ENCODE measurements around the gene CDKN1C.

The CDKN1C gene

DNA sequence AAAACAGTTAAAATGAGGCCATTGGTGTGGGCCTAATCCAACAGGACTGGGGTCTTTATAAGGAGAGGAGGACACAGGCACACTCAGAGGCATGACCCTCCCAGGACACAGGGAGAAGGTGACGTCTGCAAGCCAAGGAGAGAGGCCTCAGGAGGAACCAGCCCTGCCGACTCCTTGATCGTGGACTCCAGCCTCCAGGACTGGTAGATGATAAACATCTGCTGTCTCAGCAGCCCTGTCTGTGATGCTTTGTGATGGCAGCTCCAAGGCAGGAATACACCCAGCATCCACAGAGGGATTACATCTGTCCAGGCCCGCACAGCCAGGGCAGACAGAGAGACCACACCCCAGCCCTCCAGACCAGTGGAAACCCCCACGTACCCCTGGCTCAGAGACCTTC is 18.4 kb downstream of the CDKN1C start:
- DNase-seq: no peak

DNA sequence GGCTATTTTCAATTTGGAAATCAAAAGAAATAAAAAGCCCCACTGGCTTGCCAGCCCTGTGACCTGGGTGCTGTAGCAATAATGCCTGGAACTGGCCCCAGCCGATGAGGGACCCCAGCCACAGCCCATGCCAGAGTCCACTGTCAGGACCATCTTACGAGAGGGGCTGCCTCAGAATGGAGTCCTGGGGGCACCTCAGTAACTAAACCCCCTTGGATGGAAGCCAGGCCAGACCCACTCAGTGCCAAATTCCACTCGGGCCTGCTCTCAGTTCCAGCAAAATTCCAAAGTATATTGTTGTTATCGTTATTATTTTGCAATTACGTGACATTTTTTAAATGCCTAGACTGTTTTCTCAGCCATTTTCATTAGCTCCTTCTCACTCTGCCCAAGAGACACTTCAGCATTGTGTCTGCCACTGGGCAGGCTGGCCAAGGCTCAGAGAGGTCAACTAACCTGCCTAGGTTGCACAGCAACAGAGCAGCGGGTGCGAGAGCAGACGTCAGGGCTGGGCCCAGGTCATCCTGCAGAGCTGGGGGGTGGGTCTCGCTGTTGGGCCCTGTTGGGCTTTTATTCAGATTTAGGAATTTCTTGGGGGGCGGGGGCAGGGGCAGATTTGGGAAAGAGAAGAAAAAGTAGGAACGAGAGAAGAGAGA is 19.5 kb downstream of the CDKN1C start:
- no peak for DNase-seq

DNA sequence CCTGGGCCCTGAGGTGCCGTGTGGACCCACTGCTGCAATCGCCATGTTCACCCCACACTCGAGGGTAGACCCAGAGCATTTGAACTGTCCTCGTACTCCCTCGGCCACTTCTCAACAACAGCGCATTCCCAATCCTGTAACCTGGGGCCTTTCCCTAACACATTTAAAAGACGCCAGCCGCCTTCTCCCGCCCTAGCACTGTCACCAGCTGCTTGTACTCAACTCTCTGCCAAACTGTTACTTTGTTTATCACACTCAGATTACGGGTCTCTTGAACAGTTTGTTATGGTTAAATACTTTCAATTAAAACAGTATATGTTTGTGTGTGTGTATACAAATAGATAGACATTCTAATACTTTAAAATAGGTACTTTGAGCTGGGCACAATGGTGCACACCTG is 20.7 kb downstream of the CDKN1C start:
- DNase-seq: no peak

DNA sequence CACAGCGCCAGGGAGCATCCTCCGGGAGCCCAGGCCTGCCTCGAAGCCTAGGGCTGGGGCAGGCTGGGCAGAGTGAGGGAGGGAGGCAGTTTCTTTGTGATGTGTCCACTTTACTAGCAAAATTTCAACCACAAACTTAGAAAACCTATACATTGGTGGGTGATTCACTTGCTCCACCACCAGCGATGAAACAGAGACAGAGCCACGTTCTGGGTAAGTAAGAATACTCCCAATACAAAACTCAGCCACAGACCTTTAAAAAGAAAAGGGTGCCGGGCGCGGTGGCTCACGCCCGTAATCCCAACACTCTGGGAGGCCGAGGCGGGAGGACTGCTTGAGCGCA is 22.3 kb downstream of the CDKN1C start:
- no peak for DNase-seq

DNA sequence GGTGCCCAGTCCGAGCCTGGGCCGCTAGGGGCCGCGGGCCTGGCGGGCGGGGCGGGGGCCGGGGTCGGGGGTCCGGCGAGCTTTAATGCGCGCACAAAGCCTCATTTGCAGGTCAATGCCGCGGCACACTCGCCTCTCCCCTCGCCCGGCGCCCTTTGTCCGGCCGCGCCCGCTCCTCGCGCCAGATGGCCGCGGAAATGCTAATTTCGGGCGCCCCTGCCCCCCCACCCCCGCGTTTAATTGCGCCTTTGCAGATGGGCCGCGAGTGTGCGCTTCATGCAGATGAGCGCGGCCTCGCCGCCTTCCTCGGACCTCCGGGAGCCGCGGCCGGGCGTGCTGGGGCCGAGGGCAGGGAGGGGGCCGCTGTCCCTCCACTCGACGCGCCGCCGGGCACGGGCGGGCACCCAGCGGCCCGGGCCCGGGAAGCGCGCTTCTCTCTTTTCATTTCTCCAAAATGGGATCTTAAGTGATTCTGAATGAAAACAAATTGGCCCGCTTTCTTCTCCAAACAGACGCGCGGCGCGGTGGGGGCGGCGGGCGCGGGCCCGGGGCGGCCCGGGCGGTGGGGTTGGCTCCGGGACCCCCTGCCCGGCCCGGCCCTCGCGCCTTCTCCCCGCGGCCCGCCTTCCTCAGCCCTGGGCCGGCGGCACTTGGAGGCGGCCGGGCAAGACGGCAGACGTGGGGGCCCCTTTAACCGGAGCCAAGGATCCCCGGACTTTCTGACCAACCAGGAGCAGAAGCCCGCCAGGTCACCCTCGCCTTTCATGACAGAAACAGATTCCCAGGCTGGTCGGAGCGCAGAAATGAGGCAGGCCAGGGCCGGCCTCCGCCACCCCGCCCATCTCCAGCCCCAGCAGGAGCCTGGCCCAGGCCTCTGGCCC is 22.9 kb downstream of the CDKN1C start:
- no peak for DNase-seq

DNA sequence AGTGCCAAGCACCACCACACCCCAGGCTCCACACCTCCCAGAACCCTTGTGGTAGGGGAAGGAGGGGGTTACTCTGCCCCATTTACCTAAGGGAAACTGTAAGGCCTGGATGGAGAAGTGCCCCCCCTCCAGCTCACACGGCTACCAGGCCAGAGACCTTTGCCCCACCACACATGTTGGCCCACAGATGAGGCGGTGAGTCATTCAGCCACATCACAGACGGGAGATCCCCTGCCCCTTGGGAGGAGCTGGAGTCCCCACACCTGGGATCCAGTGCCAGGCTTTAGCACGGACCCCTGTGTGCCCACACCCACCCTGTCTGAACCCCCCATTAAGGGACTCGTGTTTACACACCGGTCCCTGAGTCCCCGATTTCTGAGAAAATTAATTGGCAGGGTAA is 24.9 kb downstream of the CDKN1C start:
- peak; percentile 47 for DNase-seq

DNA sequence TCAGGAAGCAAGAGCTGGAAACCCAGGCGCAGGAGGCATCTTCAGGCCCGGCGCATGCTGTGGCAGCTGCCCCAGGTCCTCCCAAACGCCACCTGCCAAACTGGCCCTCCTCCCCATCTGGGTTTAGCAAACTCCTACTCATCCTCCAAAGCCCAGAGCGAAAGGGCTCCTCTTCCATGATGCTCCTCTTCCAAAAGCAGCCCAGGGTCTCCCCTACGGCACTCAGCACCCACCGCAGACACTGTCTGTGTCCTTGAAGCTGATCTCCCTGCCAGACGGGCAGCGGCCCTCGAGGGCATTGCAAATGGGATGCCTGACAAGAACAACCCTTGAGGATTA is 25.9 kb downstream of the CDKN1C start:
- DNase-seq: no peak

DNA sequence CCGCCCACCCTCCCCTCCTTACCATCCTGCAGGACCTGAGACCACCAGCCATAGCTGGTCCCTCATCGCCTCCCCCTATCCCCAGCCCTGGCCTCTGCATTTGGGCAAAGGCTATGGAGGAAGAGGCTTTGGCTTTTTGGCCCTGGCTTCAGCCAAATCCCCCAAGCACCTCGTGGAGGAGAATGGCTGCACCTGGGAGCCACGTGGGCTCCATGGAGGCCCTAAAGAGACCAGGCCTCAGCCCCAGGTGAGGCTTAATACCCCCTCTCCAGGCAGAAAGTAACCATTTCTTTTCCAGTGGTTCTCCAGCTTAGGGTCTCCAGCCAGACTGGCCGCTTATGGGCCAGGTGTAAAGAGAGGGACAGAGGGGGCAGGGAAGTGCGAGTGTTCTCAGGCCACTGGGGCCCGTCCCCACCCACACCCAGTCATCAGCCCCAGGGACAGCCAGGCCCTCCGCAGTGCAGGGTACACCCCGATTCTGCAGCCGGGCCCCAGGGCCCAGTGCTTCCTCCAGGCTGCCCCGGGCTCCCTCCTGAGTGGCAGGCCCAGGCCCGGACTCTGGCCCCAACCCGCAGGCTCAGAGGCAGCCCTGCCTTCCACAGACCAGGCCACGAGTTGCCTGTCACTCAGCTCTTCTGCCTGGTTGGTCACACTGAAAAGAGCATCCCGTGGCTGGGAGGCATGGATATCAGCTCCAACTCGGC is 26.4 kb downstream of the CDKN1C start:
- DNase-seq: no peak

DNA sequence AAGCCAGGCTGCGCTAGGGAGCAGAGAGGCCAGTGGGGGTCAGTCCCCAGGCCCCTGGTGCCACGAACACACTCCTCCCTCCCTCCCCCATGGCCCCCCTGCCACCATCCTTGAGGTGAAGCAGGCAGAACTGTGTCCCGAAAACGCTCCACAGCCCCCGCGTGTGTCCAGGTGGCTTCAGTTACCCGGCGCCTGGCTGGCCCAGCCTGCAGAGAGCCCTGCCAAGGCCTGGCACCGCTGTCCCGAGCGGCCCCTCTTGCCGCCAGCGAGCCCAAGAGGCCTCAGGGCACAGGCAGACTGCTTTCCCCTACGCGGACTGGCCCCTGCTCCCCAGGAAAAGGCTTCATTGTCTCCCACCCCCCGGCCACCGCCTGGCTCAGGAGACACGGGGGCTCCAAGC is 27.7 kb downstream of the CDKN1C start:
- DNase-seq: no peak

DNA sequence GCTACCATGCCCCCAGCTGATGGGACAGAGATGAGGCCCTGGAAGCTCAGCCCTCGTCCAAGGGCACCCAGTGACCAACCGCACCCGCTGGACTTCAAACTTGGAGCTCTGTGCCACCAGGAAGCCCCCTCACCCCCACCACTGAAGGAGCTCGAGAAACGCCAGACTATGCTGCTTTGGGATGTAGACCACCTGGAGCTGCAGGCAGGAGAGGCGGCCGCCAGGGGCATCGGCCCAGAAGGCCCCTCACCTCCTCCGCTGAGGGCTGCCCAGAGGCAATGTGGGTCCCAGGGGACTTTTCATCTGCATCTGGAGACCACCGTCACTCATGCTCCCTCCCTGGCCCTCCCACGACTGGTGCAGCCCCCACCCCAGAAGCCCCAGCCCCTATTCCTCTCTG is 28.3 kb downstream of the CDKN1C start:
- DNase-seq: no peak

DNA sequence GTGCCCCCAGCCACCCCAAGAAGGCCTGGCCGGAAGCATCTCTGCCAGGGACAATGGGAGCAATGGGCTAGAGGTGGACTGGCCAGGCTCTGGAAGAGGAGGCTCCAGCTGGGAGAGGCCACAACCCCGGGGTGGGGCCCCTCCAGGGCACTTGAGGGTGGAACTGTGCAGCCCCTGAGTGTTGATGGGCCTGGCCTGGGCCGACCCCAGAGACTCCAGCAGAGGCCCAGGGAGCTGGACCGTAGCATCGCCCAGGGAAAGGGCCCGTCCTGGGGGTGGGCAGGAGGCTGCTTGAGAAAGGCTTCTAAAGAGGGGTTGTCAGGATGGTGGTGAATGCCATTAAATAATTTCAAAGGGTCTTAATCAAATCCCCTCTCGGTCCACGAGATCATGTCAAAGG is 30.4 kb downstream of the CDKN1C start:
- no peak for DNase-seq

DNA sequence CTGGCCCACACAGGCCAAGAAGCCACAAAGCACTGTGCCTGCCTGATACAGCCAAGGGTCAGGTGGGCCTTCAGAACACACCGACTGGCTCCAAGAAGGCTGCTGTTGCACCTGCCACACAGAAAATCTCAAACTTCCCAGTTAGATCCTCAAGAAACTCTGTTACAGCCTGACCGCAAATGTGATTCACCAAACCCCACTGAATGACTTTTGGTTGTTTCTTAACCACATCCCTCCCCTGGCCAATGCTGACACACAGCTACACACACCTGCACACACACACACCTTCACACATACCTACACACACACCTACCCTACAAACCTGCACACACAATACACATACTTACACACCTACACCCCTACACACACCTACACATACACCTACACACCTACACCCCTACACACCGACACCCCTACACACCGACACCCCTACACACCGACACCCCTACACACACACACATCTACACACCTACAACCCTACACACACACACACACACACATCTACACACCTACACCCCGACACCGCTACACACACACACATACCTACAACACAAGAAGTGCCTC is 31.5 kb downstream of the CDKN1C start:
- DNase-seq: no peak

DNA sequence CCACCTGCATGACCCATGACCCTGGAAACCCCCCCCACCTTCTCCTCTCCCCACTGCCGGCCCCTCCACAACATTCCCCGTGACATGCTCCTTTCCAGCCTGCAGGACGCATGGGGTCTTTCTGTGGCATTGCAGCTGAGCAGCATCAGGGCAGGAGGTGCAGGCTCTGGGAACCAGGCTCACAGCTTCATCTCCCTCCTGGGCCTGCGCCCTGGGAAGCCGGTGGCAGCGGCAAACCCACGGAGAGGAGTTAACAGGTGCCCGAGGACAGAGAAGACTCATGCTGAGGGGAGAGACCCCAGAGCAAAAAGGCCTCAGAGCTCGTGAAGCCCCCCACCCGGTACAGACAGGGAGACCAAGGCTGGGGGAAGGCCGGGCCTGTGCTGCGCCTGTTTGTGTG is 32.2 kb downstream of the CDKN1C start:
- no peak for DNase-seq

DNA sequence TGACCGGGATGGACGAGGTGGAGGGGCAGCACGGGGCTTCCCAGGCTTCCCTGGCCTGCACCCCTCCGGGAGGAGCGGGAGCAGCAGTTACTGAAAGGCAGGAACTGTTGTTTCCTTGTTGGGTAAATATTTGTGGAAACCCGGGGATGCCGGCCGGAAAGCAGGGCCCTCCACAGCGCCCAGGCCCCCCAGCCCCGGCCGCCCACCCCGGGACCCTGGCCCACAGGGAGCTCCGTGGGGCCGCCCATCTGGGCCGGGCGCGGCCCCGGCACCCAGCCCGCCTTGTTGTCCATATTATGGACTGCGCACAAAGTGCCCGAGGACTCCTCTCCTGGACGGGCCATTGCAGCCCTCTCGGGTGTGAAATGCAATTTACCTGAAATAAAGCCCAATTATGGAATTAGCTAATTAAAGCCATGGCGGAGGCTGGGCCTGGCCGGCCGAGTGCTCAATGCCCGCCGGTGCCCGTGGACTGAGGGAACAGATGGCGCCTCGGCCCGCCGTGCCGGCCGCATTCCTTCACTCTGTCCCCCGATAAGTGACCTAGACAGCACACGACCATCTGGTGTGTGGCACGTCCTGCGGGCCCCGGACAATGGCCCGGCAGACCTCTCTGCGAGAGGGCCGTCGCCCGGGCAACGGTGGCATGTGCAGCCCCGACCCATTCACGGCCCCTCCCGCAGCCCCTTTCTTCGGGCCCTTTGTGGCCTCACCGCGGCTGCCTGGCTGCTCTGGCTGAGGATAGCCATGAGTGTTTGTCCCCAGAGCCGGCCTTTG is 35.4 kb downstream of the CDKN1C start:
- DNase-seq: no peak

DNA sequence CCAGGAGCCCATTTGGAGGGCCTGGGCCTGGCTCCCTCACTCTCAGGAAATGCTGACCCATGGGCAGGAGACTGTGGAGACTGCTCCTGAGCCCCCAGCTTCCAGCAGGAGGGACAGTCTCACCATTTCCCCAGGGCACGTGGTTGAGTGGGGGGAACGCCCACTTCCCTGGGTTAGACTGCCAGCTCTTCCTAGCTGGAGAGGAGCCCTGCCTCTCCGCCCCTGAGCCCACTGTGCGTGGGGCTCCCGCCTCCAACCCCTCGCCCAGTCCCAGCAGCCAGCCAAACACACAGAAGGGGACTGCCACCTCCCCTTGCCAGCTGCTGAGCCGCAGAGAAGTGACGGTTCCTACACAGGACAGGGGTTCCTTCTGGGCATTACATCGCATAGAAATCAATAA is 37.1 kb downstream of the CDKN1C start:
- no peak for DNase-seq

DNA sequence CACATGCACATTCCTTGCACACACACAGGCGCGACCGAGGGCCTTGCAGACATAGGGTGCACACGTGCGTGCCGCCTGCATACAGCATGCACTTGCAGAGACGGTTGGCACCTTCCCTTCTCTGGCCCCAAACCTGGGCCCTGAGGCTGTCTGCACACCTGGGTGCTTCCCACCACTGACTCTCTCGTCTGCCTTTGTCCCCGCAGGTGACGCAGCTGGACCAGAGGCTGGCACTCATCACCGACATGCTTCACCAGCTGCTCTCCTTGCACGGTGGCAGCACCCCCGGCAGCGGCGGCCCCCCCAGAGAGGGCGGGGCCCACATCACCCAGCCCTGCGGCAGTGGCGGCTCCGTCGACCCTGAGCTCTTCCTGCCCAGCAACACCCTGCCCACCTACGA is 38.0 kb downstream of the CDKN1C start:
- no peak for DNase-seq

DNA sequence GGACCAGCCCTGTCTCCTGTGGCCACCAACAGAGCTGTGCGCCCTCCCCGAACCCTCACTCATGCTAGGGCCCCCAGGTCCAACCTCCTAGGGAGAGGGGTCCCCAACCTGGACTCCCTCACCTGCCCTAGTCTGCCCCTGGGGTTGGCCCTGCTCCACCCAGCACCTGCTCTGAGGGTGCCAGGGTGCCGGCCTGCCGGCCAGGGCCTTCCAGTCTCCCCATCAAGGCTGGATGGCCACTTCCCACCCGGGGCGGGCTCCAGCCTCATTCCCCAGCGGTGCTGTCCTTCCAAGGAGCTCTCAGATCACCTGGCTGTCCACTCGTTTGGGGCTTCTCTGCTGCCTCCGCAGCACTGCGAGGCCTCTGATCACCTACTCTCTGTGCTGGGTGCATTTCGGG is 39.1 kb downstream of the CDKN1C start:
- no peak for DNase-seq

DNA sequence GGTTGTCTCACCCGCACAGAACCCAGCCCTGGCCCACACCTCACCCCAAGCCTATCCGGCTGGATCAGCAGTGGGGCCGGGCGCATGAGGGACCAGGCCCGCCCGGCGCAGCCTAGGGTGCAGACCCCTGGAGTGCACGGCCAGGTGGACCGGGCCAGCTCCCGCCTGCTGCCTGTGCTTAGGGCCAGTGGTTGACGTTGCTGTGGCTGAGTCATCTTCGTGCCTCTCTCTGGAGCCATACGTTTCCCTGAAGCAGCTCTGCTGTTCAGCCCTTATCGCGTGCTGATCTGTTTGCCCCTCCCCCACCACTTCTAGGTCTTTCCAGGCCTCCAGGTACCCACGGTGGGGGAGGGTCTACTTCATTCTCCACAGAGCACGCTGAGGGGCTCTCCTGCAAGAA is 39.5 kb downstream of the CDKN1C start:
- no peak for DNase-seq

DNA sequence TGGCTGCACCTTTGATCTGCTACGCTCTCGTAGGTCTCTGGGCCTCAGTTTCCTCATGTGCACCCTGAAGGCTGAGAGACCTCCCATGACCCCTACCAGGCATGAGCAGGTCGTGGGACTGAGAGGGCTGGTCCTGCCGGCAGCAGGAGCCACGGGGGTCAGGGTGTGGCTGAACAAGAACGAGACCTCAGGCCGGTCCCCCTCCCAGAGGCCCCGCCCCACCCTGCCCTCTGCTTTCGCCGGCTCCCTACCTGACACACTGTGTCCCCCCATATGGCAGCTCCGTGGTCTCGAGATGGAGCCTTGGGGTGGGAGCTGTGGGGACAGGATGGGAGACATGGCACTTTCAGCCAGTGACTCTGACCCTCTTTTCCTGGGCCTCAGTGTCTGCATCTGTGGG is 40.6 kb downstream of the CDKN1C start:
- DNase-seq: no peak

DNA sequence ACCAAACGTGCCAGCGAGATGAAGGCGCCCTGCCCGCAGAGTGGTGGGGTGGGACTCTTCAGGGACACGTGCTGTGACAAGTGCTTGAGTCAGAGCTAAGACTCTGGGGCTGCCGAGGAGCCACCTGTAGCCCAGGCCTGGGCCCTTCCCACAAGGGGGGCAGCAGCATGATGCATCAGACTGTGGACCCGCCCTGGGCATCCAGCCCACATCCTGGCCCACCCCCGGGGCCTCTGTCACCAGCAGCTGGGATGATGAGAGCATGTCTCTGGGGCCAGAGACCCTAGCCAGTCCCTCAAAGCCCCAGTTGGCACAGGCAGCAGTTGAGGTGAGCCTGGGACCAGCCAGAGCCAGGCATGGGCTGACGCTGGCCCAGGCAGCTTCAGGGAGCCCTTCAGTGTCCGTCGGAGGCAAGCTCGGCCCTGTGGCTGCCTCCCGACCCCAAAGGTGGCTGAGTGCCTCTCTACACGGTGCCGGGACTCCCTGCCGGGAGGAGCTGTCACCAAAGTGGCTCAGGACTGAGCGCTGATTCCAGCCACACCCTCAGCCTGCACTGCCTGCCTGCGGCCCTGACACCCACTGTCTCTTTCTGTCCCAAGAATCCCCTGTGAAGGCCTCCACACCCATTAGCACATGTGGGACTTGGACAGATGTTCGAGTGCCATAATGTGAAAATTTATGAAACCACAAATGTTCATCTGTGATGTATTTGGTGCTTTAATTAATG is 41.3 kb downstream of the CDKN1C start:
- no peak for DNase-seq

DNA sequence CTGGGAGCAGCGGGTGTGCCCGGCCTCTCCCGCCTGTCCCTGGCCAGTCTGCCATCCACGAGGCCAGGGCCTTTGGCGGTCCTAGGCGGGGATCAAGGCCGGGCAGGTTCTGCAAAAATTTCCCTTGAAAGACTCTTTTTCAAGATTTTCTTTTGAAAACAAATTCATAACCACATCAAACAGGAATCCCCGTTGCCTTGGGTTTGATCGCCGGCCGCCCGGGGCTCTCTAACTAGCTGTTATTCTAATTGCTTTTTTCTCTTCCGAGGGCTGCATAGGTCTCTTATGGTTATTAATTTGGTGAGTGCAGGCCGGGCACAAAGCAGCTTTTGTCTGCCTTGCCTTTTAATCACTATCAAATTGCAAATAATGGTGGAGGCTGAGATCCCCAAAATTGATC is 42.0 kb downstream of the CDKN1C start:
- no peak for DNase-seq

DNA sequence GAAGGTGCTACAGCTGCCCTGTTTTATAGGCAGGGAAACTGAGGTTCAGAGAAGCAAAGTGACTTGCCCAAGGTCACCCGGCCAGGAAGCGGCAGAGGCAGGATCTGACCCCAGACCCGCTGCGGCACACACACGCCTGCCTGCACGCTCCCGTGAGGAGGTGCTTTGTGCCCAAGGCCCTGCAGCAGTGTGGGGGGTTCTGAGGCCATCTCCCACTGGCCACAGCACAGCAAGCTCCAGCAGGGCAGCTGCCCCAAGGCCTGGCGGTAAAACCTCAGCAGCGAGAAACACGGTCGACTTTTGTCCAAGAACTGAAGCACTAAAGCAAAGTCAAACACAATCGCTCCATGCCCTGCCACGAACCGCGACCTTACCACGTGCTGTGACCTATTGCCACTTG is 42.7 kb downstream of the CDKN1C start:
- no peak for DNase-seq
